Smooth muscle cell (in vitro differentiated cells): Measurements from ENCODE around the gene C1orf105. TPM values are rescaled to one million over a fixed set of nuclear protein-coding genes. Genes with fewer than 3 reads are reported as not detected.
A peak's percentile ranks its signal among the peaks of the same experiment; 100 is the strongest.

Experiments
- DNase-seq: peaks from one replicate; lab custom pipeline; 2025; ENCODE audit not compliant: unreplicated experiment; lab: John Stamatoyannopoulos, UW
- H2AFZ ChIP-seq: fragments of 200-600 bp; sonication (generic); 2 replicates; pipeline ENCODE4 v1.6.0; 2016; ENCODE audit warnings: antibody characterized with exemption, low read depth, mild to moderate bottlenecking
- H3F3A ChIP-seq: fragments of 200-600 bp; sonication (generic); 2 replicates; pipeline ENCODE4 v1.6.0; 2017; ENCODE audit warnings: antibody characterized with exemption, low read depth
- H3K27ac ChIP-seq: fragments of 200-600 bp; sonication (generic); 2 replicates; pipeline ENCODE4 v1.5.1; 2016; ENCODE audit warnings: low read depth, mild to moderate bottlenecking
- H3K27me3 ChIP-seq: fragments of 200-600 bp; sonication (generic); 2 replicates; pipeline ENCODE4 v1.6.1; 2016; ENCODE audit warnings: low read depth, mild to moderate bottlenecking
- H3K36me3 ChIP-seq: fragments of 200-600 bp; sonication (generic); 2 replicates; pipeline ENCODE4 v1.5.1; 2016; ENCODE audit warnings: low read depth
- H3K4me1 ChIP-seq: fragments of 200-600 bp; sonication (generic); 2 replicates; pipeline ENCODE4 v1.5.1; 2016; ENCODE audit warnings: low read depth
- H3K4me2 ChIP-seq: fragments of 200-600 bp; sonication (generic); 2 replicates; pipeline ENCODE4 v1.6.0; 2016; ENCODE audit warnings: mild to moderate bottlenecking
- H3K4me3 ChIP-seq: fragments of 200-600 bp; sonication (generic); 2 replicates; pipeline ENCODE4 v1.5.1; 2016; ENCODE audit warnings: mild to moderate bottlenecking
- H3K79me2 ChIP-seq: fragments of 200-600 bp; sonication (generic); 2 replicates; pipeline ENCODE4 v1.6.0; 2016; ENCODE audit warnings: low read depth, mild to moderate bottlenecking
- H3K9ac ChIP-seq: fragments of 200-600 bp; sonication (generic); 2 replicates; pipeline ENCODE4 v1.6.0; 2016; ENCODE audit warnings: low read depth
- H3K9me3 ChIP-seq: fragments of 200-600 bp; sonication (generic); replicated peaks from 2 replicates; pipeline ENCODE4 v1.5.1; 2016; ENCODE audit warnings: low read depth
- H4K20me1 ChIP-seq: fragments of 200-600 bp; sonication (generic); 2 replicates; pipeline ENCODE4 v1.6.0; 2016; ENCODE audit warnings: low read depth
- WGBS: methylation state at CpG from one replicate; pipeline ENCODE4 v1.1.7; 2016; ENCODE audit warnings: low lambda C conversion rate; 5-methylcytosine and 5-hydroxymethylcytosine counted together
- polyA plus RNA-seq: library from polyadenylated mRNA; unstranded; fragments of >200 nt; fragmentation: Nextera tagmentation; extraction: Ambion mirVana; gene quantifications from 2 replicates; pipeline ENCODE4 v1.2.1, GENCODE V29; 2016
- total RNA-seq: library from RNA; depleted of rRNA; stranded (reverse); fragments of >200 nt; gene quantifications from 2 replicates; pipeline ENCODE4 v1.2.3, GENCODE V29; 2014
- TF ChIP-seq, protein P1 (sequence below): fragments of 200-600 bp; sonication (generic); IDR thresholded peaks from 2 replicates; pipeline ENCODE4 v1.5.1; 2017; ENCODE audit warnings: borderline replicate concordance, mild to moderate bottlenecking, antibody characterized with exemption; ENCODE audit not compliant: insufficient read depth, poor library complexity, severe bottlenecking

The C1orf105 gene
- total and polyA plus RNA-seq, 2 experiments from 2014 or later: not detected

DNA sequence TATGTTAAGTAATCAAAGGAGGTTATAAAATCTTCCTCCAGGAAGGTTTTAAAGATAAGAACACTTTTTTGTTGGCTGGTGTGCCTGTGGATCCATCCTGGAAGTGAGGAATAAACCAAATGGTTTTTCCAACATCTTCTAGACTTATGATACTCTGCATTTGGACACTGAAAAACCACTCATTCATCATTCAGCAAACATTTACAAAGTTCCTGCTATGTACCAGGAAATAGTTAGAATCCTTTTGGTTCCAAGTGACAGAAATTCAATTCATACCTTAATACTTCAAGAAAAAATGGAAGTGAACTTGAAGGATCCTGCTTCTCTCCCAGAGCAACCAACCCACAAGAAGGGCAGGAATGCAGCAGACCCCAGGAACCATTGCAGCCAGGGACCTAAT, 63.0 kb downstream of the C1orf105 start:
- Histone ChIP-seq H3K4me1 (no peaks in the 10 kb centered on the region), H3K79me2 (no peaks in the 10 kb centered on the region)
- no peak for DNase-seq

DNA sequence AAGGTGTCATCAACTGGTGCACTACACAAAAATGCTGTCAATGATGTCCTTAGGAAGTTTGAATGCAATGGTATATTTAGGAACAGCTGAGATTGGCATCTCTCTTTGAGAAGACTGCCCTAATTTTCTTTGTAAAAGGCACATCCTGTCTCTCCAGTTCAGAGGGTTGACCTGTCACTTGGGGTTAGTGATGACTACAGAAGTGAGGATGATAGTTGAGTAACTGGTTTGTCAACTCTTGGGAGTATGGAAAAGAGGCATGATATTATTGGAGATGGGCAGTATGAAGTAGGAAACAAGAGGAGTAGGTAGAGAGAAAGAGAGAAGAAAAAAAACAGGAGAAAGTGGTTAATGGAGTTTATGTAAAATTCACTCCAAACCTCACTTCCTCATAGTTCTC, 63.8 kb downstream of the C1orf105 start:
- no peaks in the 10 kb centered on the region for H3F3A ChIP-seq

More for the DNA sequence above, 63.0 kb downstream of the C1orf105 start:
- Histone ChIP-seq H3K9me3 (no peaks in the 10 kb centered on the region), H3K4me2 (no peak overlapping the region), H4K20me1 (no peaks in the 10 kb centered on the region), H3K27ac (peak overlapping the region; percentile 36), H3F3A (no peaks in the 10 kb centered on the region), H3K27me3 (no peaks in the 10 kb centered on the region), H3K9ac (no peak overlapping the region), H3K36me3 (no peaks in the 10 kb centered on the region), H3K4me3 (no peak overlapping the region), H2AFZ (no peak overlapping the region)
- TF ChIP-seq, protein P1, sequence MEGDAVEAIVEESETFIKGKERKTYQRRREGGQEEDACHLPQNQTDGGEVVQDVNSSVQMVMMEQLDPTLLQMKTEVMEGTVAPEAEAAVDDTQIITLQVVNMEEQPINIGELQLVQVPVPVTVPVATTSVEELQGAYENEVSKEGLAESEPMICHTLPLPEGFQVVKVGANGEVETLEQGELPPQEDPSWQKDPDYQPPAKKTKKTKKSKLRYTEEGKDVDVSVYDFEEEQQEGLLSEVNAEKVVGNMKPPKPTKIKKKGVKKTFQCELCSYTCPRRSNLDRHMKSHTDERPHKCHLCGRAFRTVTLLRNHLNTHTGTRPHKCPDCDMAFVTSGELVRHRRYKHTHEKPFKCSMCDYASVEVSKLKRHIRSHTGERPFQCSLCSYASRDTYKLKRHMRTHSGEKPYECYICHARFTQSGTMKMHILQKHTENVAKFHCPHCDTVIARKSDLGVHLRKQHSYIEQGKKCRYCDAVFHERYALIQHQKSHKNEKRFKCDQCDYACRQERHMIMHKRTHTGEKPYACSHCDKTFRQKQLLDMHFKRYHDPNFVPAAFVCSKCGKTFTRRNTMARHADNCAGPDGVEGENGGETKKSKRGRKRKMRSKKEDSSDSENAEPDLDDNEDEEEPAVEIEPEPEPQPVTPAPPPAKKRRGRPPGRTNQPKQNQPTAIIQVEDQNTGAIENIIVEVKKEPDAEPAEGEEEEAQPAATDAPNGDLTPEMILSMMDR: no peak

DNA sequence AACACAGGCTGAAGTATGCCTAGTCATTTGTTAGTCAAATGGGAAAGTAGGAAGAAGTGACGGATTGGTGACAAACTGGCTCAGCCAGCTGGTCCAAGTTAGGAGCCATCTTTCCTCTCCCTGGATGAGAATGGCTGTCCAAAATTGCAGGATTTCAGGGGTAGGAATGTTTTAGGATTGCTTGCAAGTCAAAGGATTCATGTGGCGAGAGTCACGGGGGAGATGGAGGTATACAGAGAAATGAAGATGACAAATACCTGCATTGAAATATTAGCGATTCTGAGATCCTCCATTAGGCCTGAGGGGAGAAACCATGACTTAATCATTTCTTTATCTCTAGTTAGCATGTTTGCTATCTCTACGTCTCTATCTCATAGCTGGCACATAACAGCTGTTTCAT, 65.1 kb downstream of the C1orf105 start:
- Histone ChIP-seq H3K79me2 (no peaks in the 10 kb centered on the region), H2AFZ (no peak overlapping the region), H3K4me1 (no peaks in the 10 kb centered on the region), H3K4me3 (no peak overlapping the region), H3K27me3 (no peaks in the 10 kb centered on the region), H3K9ac (no peak overlapping the region), H3K9me3 (no peaks in the 10 kb centered on the region), H3F3A (no peaks in the 10 kb centered on the region), H3K4me2 (no peak overlapping the region), H3K27ac (no peak overlapping the region), H4K20me1 (no peaks in the 10 kb centered on the region), H3K36me3 (no peaks in the 10 kb centered on the region)
- TF ChIP-seq, protein P1: no peak
- 72% methylated on average over 5 of the region's 5 CpGs for WGBS
- no peak for DNase-seq

More for the DNA sequence above, 63.8 kb downstream of the C1orf105 start:
- no peaks in the 10 kb centered on the region for H3K9me3 ChIP-seq
- H2AFZ ChIP-seq: no peak overlapping the region
- no peaks in the 10 kb centered on the region for H3K79me2 ChIP-seq
- TF ChIP-seq, protein P1: no peak
- H3K36me3 ChIP-seq: no peaks in the 10 kb centered on the region
- H3K27ac ChIP-seq: peak overlapping the region; percentile 36
- H3K4me3 ChIP-seq: no peak overlapping the region
- H3K27me3 ChIP-seq: no peaks in the 10 kb centered on the region
- H3K4me1 ChIP-seq: no peaks in the 10 kb centered on the region
- H4K20me1 ChIP-seq: no peaks in the 10 kb centered on the region
- H3K4me2 ChIP-seq: no peak overlapping the region
- DNase-seq: no peak
- no peak overlapping the region for H3K9ac ChIP-seq

DNA sequence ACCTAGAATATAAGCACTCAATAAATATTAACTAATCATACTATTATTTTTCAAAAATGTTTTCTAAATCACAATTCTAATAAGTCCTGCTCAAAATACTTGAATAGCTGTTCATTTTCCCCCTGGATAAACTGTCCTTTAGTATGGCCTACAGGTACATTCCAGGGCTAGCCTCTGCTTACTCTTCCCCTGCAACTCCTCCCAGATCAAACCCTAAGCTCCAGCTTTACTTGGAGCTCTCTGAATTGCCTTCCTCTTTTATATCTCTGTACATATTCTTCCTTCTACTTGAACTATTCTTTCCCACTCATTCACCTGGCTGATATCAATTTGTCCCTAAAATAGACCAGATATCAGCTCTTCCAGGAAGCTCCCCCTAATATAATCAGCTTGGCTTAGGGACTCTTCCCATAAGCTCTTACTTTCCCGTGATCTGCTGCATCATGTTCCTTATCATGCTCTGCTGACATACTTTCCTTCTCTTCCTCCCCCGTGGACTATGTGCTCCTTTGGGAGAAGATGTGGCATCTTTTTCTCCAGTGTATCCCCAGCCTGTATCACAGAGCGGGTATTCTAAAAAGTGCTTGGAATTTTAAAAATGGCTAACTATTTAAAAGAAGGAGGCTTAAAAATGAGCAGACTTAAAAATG, 66.4 kb downstream of the C1orf105 start:
- Histone ChIP-seq H3K4me3 (no peak overlapping the region), H3K9ac (no peak overlapping the region), H3K79me2 (no peaks in the 10 kb centered on the region), H3K27me3 (no peaks in the 10 kb centered on the region), H3F3A (no peaks in the 10 kb centered on the region), H3K27ac (no peak overlapping the region), H2AFZ (peak overlapping the region; percentile 22), H3K4me1 (no peaks in the 10 kb centered on the region), H3K4me2 (peak overlapping the region; percentile 20), H3K36me3 (no peaks in the 10 kb centered on the region), H3K9me3 (no peaks in the 10 kb centered on the region), H4K20me1 (no peaks in the 10 kb centered on the region)
- TF ChIP-seq, protein P1: no peak
- WGBS: 45% methylated on average over 3 of the region's 3 CpGs
- DNase-seq: no peak
